Measurements from ENCODE around the gene SPATA4.

DNA sequence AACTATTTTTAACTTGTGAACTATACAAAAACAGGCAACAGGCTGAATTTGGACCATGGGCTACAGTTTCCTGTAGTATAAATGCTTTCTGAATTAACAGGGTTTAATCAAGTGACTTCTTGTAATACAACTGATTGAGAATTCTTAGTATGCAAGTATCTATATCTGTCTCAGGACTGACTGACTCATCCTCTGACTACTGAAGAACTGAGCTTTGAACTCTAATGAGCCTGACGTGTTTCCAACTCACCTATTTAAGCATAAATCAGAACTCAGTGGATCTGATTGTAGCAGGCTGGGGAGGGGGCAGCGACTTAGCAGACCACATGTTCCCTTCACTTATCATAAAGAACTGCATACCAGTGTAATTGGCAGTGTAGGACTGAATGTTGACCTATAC is 7.8 kb downstream of the SPATA4 start:
- TF ChIP-seq, protein P1, sequence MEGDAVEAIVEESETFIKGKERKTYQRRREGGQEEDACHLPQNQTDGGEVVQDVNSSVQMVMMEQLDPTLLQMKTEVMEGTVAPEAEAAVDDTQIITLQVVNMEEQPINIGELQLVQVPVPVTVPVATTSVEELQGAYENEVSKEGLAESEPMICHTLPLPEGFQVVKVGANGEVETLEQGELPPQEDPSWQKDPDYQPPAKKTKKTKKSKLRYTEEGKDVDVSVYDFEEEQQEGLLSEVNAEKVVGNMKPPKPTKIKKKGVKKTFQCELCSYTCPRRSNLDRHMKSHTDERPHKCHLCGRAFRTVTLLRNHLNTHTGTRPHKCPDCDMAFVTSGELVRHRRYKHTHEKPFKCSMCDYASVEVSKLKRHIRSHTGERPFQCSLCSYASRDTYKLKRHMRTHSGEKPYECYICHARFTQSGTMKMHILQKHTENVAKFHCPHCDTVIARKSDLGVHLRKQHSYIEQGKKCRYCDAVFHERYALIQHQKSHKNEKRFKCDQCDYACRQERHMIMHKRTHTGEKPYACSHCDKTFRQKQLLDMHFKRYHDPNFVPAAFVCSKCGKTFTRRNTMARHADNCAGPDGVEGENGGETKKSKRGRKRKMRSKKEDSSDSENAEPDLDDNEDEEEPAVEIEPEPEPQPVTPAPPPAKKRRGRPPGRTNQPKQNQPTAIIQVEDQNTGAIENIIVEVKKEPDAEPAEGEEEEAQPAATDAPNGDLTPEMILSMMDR (conservative IDR thresholded peaks at IDR 0.05; ENCODE audit: low read depth, low read length) = no peak
- TF ChIP-seq EZH2phosphoT487 (IDR thresholded peaks at IDR 0.05; ENCODE audit: borderline replicate concordance, low read length) = no peak

Data from PC-3 (cell line).